C4-2B (cell line): Measurements from ENCODE around the gene KRT1.

ENCODE experiments used
- CTCF ChIP-seq: fragments of 450-650 bp; conservative IDR thresholded peaks from 2 replicates; pipeline ENCODE4 v1.5.1; 2017; ENCODE audit warnings: mild to moderate bottlenecking
- ZFX ChIP-seq: fragments of 450-650 bp; IDR thresholded peaks from 2 replicates; pipeline ENCODE4 v1.6.1; 2017

DNA sequence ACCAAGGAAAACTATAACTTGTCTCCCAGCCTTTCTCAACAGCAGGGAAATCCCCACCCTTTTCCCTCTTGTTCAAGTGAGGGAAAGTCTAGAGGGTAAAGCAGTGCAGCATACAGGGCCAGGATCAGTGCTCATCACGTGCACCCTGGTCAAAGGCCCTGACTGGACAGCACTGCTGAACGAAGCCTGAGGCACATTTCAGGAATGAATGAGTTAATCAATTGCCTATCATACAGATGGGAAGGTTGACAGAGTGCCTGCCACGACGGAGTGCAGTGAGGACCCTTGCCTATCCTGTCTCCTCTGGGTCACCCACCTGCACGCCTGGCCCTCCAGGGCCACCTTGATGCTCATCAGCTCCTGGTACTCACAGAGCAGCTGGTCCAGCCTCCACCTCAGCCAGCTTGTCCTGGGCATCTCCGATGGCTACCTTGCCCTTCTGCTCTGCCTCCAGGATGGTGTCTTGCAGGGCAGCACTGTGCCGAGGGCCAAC is 50.2 kb downstream of the KRT1 start:
- TF ChIP-seq CTCF (no peak), ZFX (no peak)
